GM18498 (cell line): Measurements from ENCODE around the gene DHX38.
A peak's percentile ranks its signal among the peaks of the same experiment; 100 is the strongest.
"Not testable (repeated sequence)": the region's sequence is repeated elsewhere in the genome, so short reads cannot be mapped to it uniquely, and the experiment has no call there.

ENCODE experiments used
- ATAC-seq: cut with Tn5 transposase; IDR thresholded peaks from one replicate; pipeline ENCODE4 v1.9.1; 2021; ENCODE audit warnings: mild to moderate bottlenecking, moderate library complexity; ENCODE audit not compliant: unreplicated experiment

The DHX38 gene

GRCh38 chr16:72093448-72094265 is at the start of gene DHX38, which contains the start of gene TXNL4B:
Gene DHX38 (plus strand): TSS chr16:72093847. CDS start chr16:72096158, 2,311 bp downstream.
Gene TXNL4B (minus strand): TSS chr16:72093620. CDS start chr16:72090749, 2,871 bp downstream.
- peak; percentile 97 for ATAC-seq

- ATAC-seq = no peak
These were observed 49.4 kb upstream of the DHX38 start for GRCh38 chr16:72044296-72044695.

- no peak for ATAC-seq
These were observed 48.8 kb upstream of the DHX38 start for GRCh38 chr16:72044825-72045359.

GRCh38 chr16:72049110-72049509 is 44.5 kb upstream of the DHX38 start:
- ATAC-seq = no peak

GRCh38 chr16:72050769-72051464 is 42.7 kb upstream of the DHX38 start:
- ATAC-seq = no peak

GRCh38 chr16:72051818-72052217 is 41.8 kb upstream of the DHX38 start:
- ATAC-seq = no peak

GRCh38 chr16:72054254-72054847 is 39.3 kb upstream of the DHX38 start, which contains the start of gene HP:
Gene HP (plus strand): TSS chr16:72054505. CDS start chr16:72054653, 148 bp downstream.
- ATAC-seq = not testable (repeated sequence)

GRCh38 chr16:72055911-72056310 is 37.7 kb upstream of the DHX38 start:
- ATAC-seq = no peak

- ATAC-seq = not testable (repeated sequence)
These were observed 36.3 kb upstream of the DHX38 start for GRCh38 chr16:72057313-72057712.

GRCh38 chr16:72059060-72059459 is 34.6 kb upstream of the DHX38 start:
- not testable (repeated sequence) for ATAC-seq

- no peak for ATAC-seq
These were observed 33.2 kb upstream of the DHX38 start for GRCh38 chr16:72060405-72060804.

- no peak for ATAC-seq
These were observed 32.1 kb upstream of the DHX38 start for GRCh38 chr16:72061564-72061963.

- ATAC-seq = no peak
These were observed 29.2 kb upstream of the DHX38 start for GRCh38 chr16:72064361-72064894.

GRCh38 chr16:72066747-72067146 is 26.9 kb upstream of the DHX38 start:
- ATAC-seq = no peak

- ATAC-seq = no peak
These were observed 24.7 kb upstream of the DHX38 start for GRCh38 chr16:72068930-72069329.

- no peak for ATAC-seq
These were observed 20.9 kb upstream of the DHX38 start for GRCh38 chr16:72072514-72073342.

- no peak for ATAC-seq
These were observed 20.0 kb upstream of the DHX38 start for GRCh38 chr16:72073560-72074230.

GRCh38 chr16:72075067-72075466 is 18.6 kb upstream of the DHX38 start:
- not testable (repeated sequence) for ATAC-seq

GRCh38 chr16:72076991-72077706 is 16.5 kb upstream of the DHX38 start:
- ATAC-seq = not testable (repeated sequence)
